Hepatocyte (in vitro differentiated cells): ENCODE data around the gene PTX4.

Experiments
- EZH2 ChIP-seq: fragments of 200-600 bp; sonication (generic); IDR thresholded peaks from 2 replicates; pipeline ENCODE4 v1.6.1; 2016; ENCODE audit warnings: antibody characterized with exemption, mild to moderate bottlenecking, borderline replicate concordance
- EZH2phosphoT487 ChIP-seq: fragments of 200-600 bp; sonication (generic); IDR thresholded peaks from one replicate; pipeline ENCODE4 v1.6.1; 2018; ENCODE audit warnings: antibody characterized with exemption, mild to moderate bottlenecking, low read depth, moderate library complexity; ENCODE audit not compliant: unreplicated experiment, severe bottlenecking
- TF ChIP-seq, protein P1 (sequence below): fragments of 200-600 bp; sonication (generic); IDR thresholded peaks from 2 replicates; pipeline ENCODE4 v1.5.1; 2016; ENCODE audit warnings: antibody characterized with exemption, mild to moderate bottlenecking; ENCODE audit not compliant: poor library complexity

DNA sequence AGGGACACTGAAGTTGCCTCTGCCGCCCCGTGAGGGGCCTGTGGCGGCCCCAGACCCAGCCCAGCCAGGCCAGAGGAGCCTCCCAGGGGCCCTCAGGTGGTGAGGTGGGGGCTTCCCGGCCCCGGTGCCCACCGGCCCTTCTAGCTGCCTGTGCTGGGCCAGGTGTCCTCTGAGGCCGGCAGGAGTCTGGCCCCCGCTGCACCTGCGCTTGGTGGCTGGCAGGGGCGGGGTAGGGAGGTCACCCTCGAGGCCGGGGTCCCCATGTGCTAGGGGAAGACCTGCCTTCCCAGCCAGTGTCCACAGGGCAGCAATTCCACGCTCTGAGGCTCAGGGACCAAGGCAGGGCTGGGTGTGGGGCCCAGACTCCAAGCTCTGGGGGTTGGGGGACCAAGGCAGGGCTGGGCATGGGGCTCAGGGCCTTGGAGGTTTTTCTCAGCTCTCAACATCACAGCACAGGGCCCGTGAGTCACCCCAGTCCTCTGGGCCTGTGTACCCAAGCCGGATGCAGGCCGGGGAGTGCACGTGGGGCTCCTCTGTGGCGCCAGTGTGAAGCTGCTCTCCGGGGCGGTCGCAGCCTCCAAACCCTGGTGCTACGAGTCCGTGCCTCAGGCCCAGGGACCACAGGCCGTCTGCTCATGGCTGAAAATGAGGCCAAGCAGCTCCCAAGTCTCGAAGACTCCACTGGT lies 43.1 kb downstream of the PTX4 start:
- TF ChIP-seq EZH2 (no peak), EZH2phosphoT487 (no peak)
- TF ChIP-seq, protein P1, sequence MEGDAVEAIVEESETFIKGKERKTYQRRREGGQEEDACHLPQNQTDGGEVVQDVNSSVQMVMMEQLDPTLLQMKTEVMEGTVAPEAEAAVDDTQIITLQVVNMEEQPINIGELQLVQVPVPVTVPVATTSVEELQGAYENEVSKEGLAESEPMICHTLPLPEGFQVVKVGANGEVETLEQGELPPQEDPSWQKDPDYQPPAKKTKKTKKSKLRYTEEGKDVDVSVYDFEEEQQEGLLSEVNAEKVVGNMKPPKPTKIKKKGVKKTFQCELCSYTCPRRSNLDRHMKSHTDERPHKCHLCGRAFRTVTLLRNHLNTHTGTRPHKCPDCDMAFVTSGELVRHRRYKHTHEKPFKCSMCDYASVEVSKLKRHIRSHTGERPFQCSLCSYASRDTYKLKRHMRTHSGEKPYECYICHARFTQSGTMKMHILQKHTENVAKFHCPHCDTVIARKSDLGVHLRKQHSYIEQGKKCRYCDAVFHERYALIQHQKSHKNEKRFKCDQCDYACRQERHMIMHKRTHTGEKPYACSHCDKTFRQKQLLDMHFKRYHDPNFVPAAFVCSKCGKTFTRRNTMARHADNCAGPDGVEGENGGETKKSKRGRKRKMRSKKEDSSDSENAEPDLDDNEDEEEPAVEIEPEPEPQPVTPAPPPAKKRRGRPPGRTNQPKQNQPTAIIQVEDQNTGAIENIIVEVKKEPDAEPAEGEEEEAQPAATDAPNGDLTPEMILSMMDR: no peak
